AG04450 (cell line): ENCODE results near the gene CREB5. TPM values are rescaled to one million over a fixed set of nuclear protein-coding genes. Genes with fewer than 3 reads are reported as not detected.
A peak's percentile ranks its signal among the peaks of the same experiment; 100 is the strongest.

ENCODE experiments used
- CTCF ChIA-PET: fragments of 300-600, 350-600 bp; formaldehyde crosslinking; extraction: SDS; loops from one replicate; lab custom pipeline; 2022; ENCODE audit warnings: antibody characterized with exemption, inconsistent platforms; lab: Charles Lee
- POLR2A ChIA-PET: fragments of 350-600 bp; formaldehyde crosslinking; extraction: SDS; loops from one replicate; lab custom pipeline; 2021; ENCODE audit warnings: antibody characterized with exemption, inconsistent platforms; lab: Yijun Ruan, JAX
- DNase-seq: peaks from one replicate; pipeline ENCODE4 v3.0.0-alpha.2; 2011; ENCODE audit warnings: low read depth, low spot score
- H3K27ac ChIP-seq: one replicate; pipeline ENCODE4 v1.5.1; 2012; ENCODE audit warnings: low read depth, low read length, control low read depth
- H3K27me3 ChIP-seq: one replicate; pipeline ENCODE4 v1.6.0; 2012; ENCODE audit warnings: low read length; ENCODE audit not compliant: control insufficient read depth, insufficient read depth
- H3K4me3 ChIP-seq: 2 replicates; pipeline ENCODE4 v1.5.1; 2011; ENCODE audit warnings: mild to moderate bottlenecking, low read depth, low read length, control low read depth
- H3K9me3 ChIP-seq: 2 replicates; pipeline ENCODE4 v1.5.1; 2012; ENCODE audit warnings: low read length; ENCODE audit not compliant: control insufficient read depth, insufficient read depth
- polyA plus RNA-seq: library from polyadenylated mRNA; depleted of rRNA; stranded (reverse); fragments of >200 nt; gene quantifications from 2 replicates; pipeline ENCODE4 v1.2.3, GENCODE V29; 2011
- TF ChIP-seq, protein P1 (sequence below): IDR thresholded peaks from 2 replicates; pipeline ENCODE4 v1.5.1; 2011; ENCODE audit warnings: low read depth, low read length, control low read depth, inconsistent platforms

Gene CREB5
- polyA plus RNA-seq, 1 experiment, result 22.1 TPM

DNA sequence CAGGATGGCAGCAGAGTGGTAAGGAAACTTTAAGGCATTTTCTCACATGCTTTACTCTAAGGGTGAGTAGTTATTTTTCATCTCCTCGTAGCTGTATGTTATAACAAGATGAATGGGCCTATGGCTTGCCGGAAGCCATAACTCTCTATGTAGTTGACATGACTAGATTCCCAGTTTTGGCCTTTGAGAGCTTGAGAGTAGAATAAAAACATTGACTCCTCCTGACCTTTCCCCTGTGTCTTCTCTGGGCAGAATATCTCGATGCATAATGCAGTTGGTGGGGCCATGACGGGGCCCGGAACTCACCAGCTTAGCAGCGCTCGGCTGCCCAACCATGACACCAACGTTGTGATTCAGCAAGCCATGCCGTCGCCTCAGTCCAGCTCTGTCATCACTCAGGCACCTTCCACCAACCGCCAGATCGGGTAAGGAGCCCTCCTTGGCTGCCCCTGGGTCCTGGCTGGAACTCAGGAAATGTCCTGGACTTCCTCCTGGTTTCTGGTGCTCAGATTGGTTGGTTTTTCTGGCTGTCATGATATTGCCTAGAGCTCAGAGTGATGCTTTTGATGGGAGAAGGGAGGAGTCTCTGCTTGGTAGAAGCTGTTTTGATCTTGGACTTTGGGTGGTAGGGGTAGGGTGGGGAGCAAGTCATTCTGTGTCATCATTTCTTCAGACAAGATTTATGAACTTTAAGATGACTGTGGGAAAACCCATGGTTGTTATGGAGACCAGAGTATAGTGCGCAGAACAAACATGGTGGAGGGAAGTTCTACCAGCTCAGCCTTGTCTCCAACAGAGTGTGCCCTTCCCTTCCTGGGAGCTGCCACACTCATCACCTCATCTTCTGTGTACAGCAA is 158.0 kb downstream of the CREB5 start:
- TF ChIP-seq, protein P1, sequence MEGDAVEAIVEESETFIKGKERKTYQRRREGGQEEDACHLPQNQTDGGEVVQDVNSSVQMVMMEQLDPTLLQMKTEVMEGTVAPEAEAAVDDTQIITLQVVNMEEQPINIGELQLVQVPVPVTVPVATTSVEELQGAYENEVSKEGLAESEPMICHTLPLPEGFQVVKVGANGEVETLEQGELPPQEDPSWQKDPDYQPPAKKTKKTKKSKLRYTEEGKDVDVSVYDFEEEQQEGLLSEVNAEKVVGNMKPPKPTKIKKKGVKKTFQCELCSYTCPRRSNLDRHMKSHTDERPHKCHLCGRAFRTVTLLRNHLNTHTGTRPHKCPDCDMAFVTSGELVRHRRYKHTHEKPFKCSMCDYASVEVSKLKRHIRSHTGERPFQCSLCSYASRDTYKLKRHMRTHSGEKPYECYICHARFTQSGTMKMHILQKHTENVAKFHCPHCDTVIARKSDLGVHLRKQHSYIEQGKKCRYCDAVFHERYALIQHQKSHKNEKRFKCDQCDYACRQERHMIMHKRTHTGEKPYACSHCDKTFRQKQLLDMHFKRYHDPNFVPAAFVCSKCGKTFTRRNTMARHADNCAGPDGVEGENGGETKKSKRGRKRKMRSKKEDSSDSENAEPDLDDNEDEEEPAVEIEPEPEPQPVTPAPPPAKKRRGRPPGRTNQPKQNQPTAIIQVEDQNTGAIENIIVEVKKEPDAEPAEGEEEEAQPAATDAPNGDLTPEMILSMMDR, result no peak
- H3K9me3 ChIP-seq, result peaks cover 3% of the 10 kb centered on the region; the same call in 1 of the 2 replicates
- CTCF ChIA-PET, result no interaction called here
- no peak overlapping the region for H3K4me3 ChIP-seq
- H3K27me3 ChIP-seq, result no peaks in the 10 kb centered on the region
- POLR2A ChIA-PET, result no interaction called here
- DNase-seq, result no peak
- no peak overlapping the region for H3K27ac ChIP-seq

DNA sequence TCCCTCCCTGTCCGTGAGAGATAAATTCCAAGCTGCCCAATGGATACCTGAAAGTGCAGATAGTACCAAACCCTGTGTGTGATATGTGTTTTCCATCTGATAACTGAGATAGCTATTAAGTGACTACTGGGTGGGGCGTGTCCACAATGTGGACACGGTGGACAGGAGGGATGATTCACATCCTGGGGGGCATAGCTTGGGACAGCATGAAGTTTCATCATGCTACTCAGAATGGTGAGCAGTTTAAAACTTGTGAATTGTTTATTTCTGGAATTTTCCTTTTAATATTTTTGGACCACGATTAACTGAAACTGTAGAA is 158.6 kb downstream of the CREB5 start:
- ChIA-PET CTCF (no interaction called here), POLR2A (no interaction called here)
- no peak overlapping the region for H3K4me3 ChIP-seq
- H3K9me3 ChIP-seq, result peaks cover 3% of the 10 kb centered on the region; the same call in 1 of the 2 replicates
- no peak for DNase-seq
- H3K27ac ChIP-seq, result no peak overlapping the region
- TF ChIP-seq, protein P1, result no peak
- no peaks in the 10 kb centered on the region for H3K27me3 ChIP-seq

DNA sequence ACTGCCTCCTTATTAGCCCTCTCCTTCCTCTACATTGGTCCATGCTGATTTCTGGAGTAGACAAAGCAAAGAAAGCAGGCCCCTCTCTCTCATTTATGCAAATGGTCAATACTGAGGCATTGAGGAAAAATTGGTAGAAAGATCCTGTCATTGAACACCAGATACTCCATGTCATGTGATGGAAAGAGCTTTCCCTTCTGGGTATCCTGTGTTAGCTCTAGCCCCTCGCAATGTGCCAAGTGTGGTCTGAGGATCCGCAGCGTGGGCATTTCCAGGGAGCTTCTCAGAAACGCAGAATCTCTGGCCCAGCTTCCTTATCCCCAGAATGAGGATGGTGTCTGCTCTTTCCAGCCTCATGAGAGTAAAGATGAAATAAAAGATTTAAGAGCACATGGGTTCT is 159.1 kb downstream of the CREB5 start:
- H3K9me3 ChIP-seq, result peaks cover 3% of the 10 kb centered on the region; the same call in 1 of the 2 replicates
- ChIA-PET POLR2A (no interaction called here), CTCF (no interaction called here)
- no peak for DNase-seq
- no peak overlapping the region for H3K27ac ChIP-seq
- no peaks in the 10 kb centered on the region for H3K27me3 ChIP-seq
- TF ChIP-seq, protein P1, result no peak
- H3K4me3 ChIP-seq, result no peak overlapping the region

DNA sequence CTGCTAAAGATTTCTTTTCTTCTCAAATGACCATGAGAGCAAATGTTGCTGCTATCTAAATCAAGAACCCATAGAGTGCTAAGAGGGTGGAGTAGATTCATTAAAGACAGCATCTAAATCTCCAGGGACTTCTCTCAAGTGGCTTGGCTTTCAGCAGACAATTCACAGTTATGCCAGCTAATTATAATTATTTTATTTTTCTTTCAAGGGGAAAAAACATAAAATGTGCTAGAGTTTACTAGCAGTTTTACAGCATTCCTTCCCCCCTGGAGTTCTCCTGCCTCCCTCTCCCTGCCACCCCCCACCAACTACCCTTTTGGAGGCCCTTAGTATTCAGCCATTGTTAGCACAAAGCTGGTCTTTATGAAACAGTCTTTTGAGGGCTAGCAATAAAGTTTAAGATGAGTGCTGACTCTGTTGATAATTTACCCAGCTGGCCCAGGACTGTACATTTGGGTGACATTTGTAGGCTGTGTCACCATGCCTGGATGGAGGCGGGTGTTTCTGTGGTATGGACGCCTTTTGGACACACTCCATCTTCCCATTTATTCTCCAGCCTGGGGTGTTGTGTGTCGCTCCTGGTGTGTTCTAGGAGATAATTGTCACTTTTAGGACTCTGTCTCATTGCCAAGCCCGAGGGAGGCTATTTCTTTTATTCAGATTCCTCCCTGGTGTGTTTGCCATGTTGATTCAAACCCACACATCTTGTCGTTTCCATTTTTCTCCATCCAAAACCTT is 160.2 kb downstream of the CREB5 start:
- H3K27me3 ChIP-seq, result no peaks in the 10 kb centered on the region
- TF ChIP-seq, protein P1, result no peak
- peaks cover 3% of the 10 kb centered on the region; the same call in 1 of the 2 replicates for H3K9me3 ChIP-seq
- no peak for DNase-seq
- POLR2A ChIA-PET, result no interaction called here
- CTCF ChIA-PET, result no interaction called here
- H3K27ac ChIP-seq, result peak overlapping the region; percentile 35
- H3K4me3 ChIP-seq, result no peak overlapping the region

DNA sequence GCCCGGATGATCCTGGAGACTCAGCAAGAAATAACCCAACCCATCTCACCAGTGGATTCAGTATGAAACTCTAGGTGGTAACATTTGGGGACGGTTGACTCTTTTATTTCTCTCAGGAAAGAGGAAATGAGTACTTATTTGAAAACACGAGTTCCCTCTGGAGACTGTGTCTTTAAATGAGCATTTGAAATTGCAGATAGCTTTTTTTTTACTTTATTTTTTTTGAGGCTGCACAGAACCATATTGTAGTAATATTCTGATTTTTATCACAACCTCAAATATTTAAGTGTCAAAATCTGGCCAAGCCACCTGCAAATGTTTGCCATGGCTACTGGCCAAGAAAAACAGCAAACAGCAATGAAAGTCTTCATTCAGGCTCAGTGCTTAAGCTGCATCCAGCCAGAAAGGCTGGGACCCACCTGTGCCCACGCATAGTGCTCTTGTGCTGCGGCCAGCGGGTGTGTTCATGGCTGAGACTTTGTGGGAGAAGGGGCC is 160.8 kb downstream of the CREB5 start:
- no peak for DNase-seq
- Histone ChIP-seq H3K27me3 (no peaks in the 10 kb centered on the region), H3K27ac (no peak overlapping the region), H3K9me3 (peaks cover 3% of the 10 kb centered on the region; the same call in 1 of the 2 replicates), H3K4me3 (no peak overlapping the region)
- TF ChIP-seq, protein P1, result no peak
- ChIA-PET CTCF (no interaction called here), POLR2A (no interaction called here)
